Measurements from ENCODE around the gene CAMK2N2.

CAMK2N2 gene

DNA sequence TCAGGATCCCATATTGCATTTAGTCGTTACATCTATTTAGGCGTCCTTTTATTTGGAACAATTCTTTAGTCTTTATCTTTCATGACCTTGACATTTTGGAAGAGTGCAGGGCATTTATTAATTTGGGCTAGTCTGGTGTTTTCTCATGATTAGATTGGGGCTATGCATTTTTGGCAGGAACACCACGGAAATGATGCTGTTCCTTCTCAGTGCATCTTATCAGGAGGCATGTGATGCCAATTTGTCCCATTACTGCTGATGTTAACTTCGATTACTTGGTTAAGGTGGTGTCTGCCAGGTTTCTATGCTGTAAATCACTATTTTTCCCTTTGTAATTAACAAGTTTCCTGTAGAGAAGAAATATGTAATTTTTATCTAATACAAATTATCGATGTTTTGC lies 50.1 kb downstream of the CAMK2N2 start:
- FAIRE-seq: no peak

Data from G401.6 (cell line).